ENCODE data around the gene CDC14B.
A peak's percentile ranks its signal among the peaks of the same experiment; 100 is the strongest.

The CDC14B gene

DNA sequence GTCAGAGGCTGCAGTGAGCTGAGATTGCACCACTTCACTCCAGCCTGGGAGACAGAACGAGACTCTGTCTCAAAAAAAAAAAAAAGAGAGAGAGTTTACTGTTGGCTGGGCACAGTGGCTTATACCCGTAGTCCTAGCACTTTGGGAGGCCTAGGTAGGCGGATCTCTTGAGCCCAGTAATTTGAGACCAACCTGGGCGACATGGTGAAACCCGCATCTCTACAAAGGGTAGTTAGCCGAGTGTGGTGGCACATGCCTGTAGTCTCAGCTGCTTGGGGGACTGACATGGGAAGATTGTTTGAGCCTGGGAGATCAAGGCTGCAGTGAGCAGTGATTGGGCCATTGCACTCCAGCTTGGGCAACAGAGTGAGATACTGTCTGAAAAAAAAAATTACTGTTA is 157.1 kb downstream of the CDC14B start:
- Mint-ChIP-seq H3K36me3 (ENCODE audit: low read depth) (peaks cover 50% of the 10 kb centered on the region), H3K27ac (no peak overlapping the region), H3K9me3 (no peaks in the 10 kb centered on the region)

DNA sequence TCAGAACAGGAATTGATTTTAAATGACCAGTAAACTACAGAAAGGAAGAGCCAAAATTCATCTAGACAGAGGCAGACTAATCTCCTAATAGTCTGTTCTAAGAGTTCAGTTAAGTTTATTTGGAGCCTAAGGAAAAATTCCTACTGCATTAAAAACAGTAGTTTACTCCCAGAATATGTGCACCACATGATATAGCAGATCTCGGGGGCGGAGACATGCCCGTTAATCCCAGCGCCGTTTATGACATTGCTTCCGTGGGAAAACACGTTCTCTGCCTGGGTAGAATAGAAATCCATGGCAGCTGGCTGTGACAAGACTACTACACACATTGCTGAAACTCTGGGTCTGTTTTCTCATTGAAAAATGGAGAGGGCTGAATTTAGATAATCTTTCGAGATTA is 158.3 kb downstream of the CDC14B start:
- Mint-ChIP-seq H3K9me3 (no peaks in the 10 kb centered on the region), H3K36me3 (ENCODE audit: low read depth) (peaks cover 46% of the 10 kb centered on the region), H3K27ac (no peak overlapping the region), H3K4me1 (ENCODE audit: low read depth) (peaks cover 9% of the 10 kb centered on the region), H3K27me3 (no peaks in the 10 kb centered on the region), H3K4me3 (no peak overlapping the region)
- DNase-seq = no peak

More for the DNA sequence above, 157.1 kb downstream of the CDC14B start:
- no peaks in the 10 kb centered on the region for H3K27me3 Mint-ChIP-seq
- DNase-seq = no peak
- H3K4me1 Mint-ChIP-seq (ENCODE audit: low read depth) = peaks cover 9% of the 10 kb centered on the region
- no peak overlapping the region for H3K4me3 Mint-ChIP-seq

DNA sequence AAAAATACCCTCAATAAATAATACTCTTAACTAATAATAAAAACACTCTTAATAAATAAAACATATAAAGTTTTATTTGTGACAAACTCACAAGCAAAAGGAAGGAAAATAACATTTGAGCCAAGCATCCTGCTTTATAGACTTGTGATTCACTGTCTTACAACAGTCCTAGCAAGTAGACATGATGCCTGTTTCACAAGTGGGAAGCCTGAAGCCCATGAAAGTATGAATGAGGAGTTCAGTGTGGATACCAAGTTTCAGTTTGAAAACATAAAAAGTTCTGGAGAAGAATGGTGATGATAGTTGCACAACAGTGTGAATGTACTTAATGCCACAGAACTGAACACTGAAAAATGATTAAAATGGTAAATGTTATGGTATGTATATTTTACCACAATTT is 158.8 kb downstream of the CDC14B start:
- Mint-ChIP-seq H3K27me3 (no peaks in the 10 kb centered on the region), H3K9me3 (no peaks in the 10 kb centered on the region), H3K36me3 (ENCODE audit: low read depth) (peaks cover 42% of the 10 kb centered on the region), H3K4me3 (no peak overlapping the region), H3K4me1 (ENCODE audit: low read depth) (peaks cover 9% of the 10 kb centered on the region), H3K27ac (no peak overlapping the region)
- DNase-seq = no peak

DNA sequence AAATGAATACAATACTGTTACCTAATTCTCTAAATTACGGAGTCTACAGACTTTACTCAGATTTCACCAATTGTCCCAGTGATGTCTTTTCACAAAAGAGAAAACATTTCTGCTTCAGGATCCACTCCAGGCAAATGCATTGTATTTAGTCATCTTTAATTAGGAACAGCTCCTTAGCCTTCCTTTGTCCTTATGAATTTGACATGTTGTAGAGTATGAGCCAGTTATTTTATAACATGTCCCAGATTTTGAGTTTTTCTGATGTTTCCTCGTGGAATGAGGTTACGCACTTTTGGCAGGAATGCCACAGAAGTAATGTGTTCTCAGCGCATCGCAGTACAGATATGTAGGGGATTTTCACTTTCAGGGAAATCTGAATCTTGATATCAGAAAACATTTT is 159.2 kb downstream of the CDC14B start:
- no peak for DNase-seq
- Mint-ChIP-seq H3K27ac (no peak overlapping the region), H3K36me3 (ENCODE audit: low read depth) (peaks cover 38% of the 10 kb centered on the region), H3K9me3 (no peaks in the 10 kb centered on the region), H3K27me3 (no peaks in the 10 kb centered on the region), H3K4me1 (ENCODE audit: low read depth) (peaks cover 9% of the 10 kb centered on the region), H3K4me3 (no peak overlapping the region)

DNA sequence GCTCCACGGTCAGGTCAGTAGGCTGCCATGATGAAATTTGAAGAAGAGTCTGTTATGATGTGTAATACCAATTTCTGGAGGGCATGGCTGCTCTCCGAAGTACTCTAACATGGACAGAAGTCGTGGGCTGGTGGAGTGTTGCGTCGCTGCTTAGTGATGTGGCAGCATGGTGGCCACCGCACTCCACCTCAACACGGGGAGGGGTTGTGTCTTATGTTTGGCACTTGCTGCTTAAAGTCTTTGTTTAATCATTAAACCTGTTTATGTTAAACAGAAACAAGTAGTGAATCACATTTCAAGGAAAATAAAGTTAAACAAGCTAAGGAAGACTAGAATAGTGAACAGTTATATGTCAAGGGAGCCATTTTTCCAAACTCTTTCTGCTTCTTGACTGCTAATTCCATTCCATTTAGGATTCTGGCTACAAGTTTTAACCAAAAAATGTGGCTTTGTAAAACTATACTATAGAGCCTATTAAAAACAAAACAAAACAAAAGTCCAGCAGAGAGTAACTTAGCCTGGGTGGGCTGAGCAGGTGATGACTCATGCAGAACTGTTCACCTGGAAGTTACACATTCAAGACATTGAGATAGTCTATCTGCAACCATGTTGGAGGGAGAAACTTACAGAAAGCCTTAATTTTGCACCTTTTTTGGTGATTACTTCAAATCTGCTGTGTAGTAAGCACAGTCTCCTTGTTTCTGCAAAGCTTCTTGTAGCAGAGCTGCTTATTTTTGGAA is 160.2 kb downstream of the CDC14B start:
- H3K9me3 Mint-ChIP-seq = no peaks in the 10 kb centered on the region
- no peak for DNase-seq
- H3K27ac Mint-ChIP-seq = no peak overlapping the region
- no peak overlapping the region for H3K4me3 Mint-ChIP-seq
- peaks cover 9% of the 10 kb centered on the region for H3K4me1 Mint-ChIP-seq (ENCODE audit: low read depth)
- peaks cover 31% of the 10 kb centered on the region for H3K36me3 Mint-ChIP-seq (ENCODE audit: low read depth)
- H3K27me3 Mint-ChIP-seq = no peaks in the 10 kb centered on the region

DNA sequence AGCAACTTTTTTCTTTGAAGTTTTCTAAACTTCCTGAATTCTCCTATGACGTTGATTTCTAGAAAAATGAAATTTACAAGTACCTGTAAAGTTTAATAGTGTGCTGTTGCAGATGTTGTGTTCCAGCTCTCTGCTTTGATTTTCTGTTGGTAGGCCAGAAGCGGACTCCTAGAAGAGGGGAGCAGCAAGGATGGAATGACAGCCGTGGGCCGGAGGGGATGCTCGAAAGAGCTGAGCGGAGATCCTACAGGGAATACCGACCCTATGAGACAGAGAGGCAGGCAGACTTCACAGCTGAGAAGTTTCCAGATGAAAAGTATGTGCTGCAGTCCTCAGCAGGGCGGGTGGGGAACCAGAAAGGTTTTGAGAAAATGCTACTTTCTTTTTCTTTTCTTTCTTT is 161.4 kb downstream of the CDC14B start:
- Mint-ChIP-seq H3K27ac (no peak overlapping the region), H3K4me3 (no peak overlapping the region)

DNA sequence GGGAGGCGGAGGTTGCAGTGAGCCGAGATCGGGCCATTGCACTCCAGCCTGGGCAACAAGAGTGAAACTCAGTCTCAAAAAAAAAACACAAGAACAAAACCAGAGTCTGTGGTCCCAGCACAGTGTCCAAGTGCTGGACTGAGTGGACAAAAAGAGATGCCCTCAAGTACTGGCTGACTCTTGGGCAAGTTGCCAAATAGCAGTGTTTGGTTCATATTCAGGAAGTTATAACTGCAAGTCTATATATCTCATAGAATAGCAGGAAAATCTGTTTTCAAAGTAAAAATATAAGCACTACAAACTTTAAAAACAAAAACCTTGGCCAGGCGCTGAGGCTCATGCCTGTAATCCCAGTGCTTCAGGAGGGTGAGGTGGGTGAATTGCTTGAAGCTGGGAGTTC is 162.4 kb downstream of the CDC14B start:
- Mint-ChIP-seq H3K27me3 (no peaks in the 10 kb centered on the region), H3K9me3 (no peaks in the 10 kb centered on the region), H3K4me3 (no peak overlapping the region), H3K36me3 (ENCODE audit: low read depth) (peaks cover 30% of the 10 kb centered on the region), H3K27ac (no peak overlapping the region), H3K4me1 (ENCODE audit: low read depth) (peaks cover 20% of the 10 kb centered on the region)
- no peak for DNase-seq

More for the DNA sequence above, 161.4 kb downstream of the CDC14B start:
- Mint-ChIP-seq H3K4me1 (ENCODE audit: low read depth) (peaks cover 16% of the 10 kb centered on the region), H3K9me3 (no peaks in the 10 kb centered on the region), H3K27me3 (no peaks in the 10 kb centered on the region), H3K36me3 (ENCODE audit: low read depth) (peaks cover 30% of the 10 kb centered on the region)
- DNase-seq = no peak

DNA sequence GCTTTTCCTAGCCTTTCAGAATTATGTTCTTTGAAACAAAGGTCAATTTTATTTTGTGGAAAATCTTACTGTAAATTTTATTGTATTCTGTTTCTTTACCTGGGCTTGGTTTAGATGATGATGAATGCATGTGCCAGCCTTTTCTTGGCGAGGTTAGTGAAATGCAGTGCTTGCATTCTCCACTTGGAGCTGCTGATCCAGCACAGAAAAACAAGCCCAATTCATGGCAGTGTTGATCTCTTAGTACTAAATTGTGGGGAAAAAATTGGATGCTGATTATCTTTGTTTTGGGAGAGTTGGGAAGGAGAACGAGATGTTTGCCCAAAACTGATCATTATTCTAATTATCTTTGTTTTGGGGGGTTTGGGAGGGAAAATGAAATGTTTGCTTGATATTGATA is 166.0 kb downstream of the CDC14B start:
- H3K27me3 Mint-ChIP-seq = peaks cover 5% of the 10 kb centered on the region
- H3K27ac Mint-ChIP-seq = no peak overlapping the region
- H3K36me3 Mint-ChIP-seq (ENCODE audit: low read depth) = peaks cover 9% of the 10 kb centered on the region
- H3K4me1 Mint-ChIP-seq (ENCODE audit: low read depth) = peaks cover 25% of the 10 kb centered on the region
- H3K9me3 Mint-ChIP-seq = no peaks in the 10 kb centered on the region
- no peak for DNase-seq
- no peak overlapping the region for H3K4me3 Mint-ChIP-seq

DNA sequence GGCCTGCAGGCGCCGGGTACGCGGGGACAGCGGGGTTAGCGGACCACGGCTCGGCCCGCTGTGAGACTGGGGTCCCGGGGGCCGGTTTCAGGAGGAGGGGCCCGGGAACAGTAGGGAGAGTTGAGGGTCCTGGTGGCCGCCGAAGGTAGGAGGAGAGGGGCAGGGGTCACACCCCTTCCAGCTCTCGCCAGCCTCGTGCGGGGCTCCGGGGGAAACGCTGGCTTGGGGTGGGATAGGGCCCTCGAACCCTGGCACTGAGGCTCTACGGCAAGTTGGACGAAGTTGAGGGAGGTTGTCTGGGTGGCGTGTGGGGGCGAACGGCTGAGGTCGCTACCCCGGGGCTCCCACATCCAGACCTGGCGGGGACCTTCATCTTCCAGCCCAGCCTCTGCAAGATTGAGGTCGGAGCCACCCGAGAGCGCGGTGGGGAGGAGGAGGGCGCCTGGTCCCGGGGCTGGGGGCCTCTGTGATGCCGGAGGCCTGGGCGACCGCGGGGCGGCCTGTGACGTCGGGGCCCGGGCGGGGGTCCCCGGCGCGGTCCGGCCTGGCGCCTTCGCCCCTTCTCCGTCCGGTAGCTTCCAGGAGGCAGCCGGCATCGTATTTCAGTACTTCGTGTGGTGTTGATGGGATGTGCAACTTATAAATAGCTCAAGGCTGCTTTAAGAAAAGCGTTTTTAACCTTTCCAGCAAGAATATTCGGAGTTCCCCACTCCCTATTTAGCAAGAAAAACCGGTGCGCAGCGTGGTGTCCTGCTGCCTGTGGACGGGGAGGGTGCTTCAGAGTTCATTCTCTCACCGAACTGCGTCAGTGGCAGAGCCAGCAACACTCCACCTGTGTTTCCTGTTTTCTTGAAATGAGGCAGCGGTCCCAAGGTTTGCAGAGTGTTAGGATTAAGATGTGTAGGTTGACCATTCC is 168.8 kb downstream of the CDC14B start:
- H3K4me1 Mint-ChIP-seq (ENCODE audit: low read depth) = peaks cover 28% of the 10 kb centered on the region
- DNase-seq = peak; percentile 58
- H3K36me3 Mint-ChIP-seq (ENCODE audit: low read depth) = peaks cover 4% of the 10 kb centered on the region
- no peaks in the 10 kb centered on the region for H3K9me3 Mint-ChIP-seq
- peak overlapping the region; percentile 86 for H3K27ac Mint-ChIP-seq
- H3K4me3 Mint-ChIP-seq = peak overlapping the region; percentile 87
- H3K27me3 Mint-ChIP-seq = peaks cover 5% of the 10 kb centered on the region

Measured in activated T-cell treated with anti-CD3 and anti-CD28 coated beads, Interleukin-2, amount 50 U/mL, for 24 hours (primary cell).